ENCODE data around the gene GPBAR1.
"Not testable (repeated sequence)": the region's sequence is repeated elsewhere in the genome, so short reads cannot be mapped to it uniquely, and the experiment has no call there.

Gene GPBAR1

DNA sequence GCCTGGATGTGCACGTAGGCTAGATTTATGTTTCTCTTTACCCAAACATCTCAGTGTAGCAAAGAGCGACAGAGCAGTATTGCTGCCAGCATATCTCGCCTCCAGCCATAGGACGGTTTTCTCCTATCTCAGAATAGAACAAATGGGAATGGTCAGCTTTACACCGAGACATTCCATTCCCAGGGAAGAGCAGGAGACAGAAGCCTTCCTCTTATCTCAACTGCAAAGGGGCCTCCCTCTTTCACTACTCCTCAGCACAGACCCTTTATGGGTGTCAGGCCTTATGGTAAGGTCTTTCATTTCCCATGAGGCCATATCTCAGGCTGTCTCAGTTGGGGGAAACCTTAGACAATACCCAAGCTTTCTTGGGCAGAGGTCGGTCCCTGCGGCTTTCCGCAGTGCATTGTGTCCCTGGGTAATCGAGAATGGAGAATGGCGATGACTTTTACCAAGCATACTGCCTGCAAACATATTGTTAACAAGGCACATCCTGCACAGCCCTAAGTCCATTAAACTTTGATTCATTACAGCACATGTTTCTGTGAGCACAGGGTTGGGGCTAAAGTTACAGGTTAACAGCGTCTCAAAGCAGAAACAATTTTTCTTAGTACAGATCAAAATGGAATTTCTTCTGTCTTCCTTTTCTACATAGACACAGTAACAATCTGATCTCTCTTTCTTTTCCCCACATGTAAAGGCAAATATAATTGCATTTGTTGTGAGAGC lies 50.9 kb downstream of the GPBAR1 start:
- not testable (repeated sequence) for ATAC-seq

GRCh38 chr2:218312267-218312756 lies 51.5 kb downstream of the GPBAR1 start:
- ATAC-seq, result no peak

GRCh38 chr2:218313356-218313755 lies 52.5 kb downstream of the GPBAR1 start:
- ATAC-seq, result no peak

Measured in activated CD4-positive, CD25-positive, alpha-beta regulatory T cell treated with anti-CD3 and anti-CD28 coated beads, Interleukin-2, amount 50 U/mL, for 24 hours (primary cell).